A673 (cell line): ENCODE data around the gene ROM1. TPM values are rescaled to one million over a fixed set of nuclear protein-coding genes. Genes with fewer than 3 reads are reported as not detected.

ENCODE experiments used
- BruUV-seq: library from RNA; stranded (reverse); fragments of 400-500 nt; replicated peaks from 2 replicates; lab custom pipeline; 2021; lab: Mats Ljungman, UMichigan
- CTCF ChIA-PET: fragments of 300-600 bp; sonication (Branson Sonifier 250); formaldehyde crosslinking; loops from one replicate; lab custom pipeline; 2022; ENCODE audit warnings: antibody characterized with exemption; lab: Charles Lee
- POLR2A ChIA-PET: fragments of 300-600 bp; sonication (Branson Sonifier 250); formaldehyde crosslinking; loops from one replicate; lab custom pipeline; 2022; ENCODE audit warnings: antibody characterized with exemption; ENCODE audit not compliant: low non-redundant PET; lab: Charles Lee
- DNase-seq: peaks from one replicate; pipeline ENCODE4 v3.0.0-alpha.2; 2015; ENCODE audit warnings: low spot score
- H3K27ac ChIP-seq: fragments of 200-600 bp; sonication (generic); 2 replicates; pipeline ENCODE4 v1.5.1; 2016; ENCODE audit warnings: mixed run types, low read depth, mild to moderate bottlenecking, mixed read lengths, antibody characterized with exemption, low read length; ENCODE audit not compliant: poor library complexity, severe bottlenecking
- H3K27me3 ChIP-seq: fragments of 200-600 bp; sonication (generic); replicated peaks from 2 replicates; pipeline ENCODE4 v1.6.1; 2017; ENCODE audit warnings: mixed run types, low read depth, mild to moderate bottlenecking, mixed read lengths, antibody characterized with exemption, low read length; ENCODE audit not compliant: insufficient read depth, poor library complexity
- H3K36me3 ChIP-seq: fragments of 200-600 bp; sonication (generic); 2 replicates; pipeline ENCODE4 v1.6.1; 2016; ENCODE audit warnings: mixed run types, mild to moderate bottlenecking, mixed read lengths, antibody characterized with exemption, low read length; ENCODE audit not compliant: insufficient read depth, poor library complexity, severe bottlenecking
- H3K4me1 ChIP-seq: fragments of 200-600 bp; sonication (generic); 2 replicates; pipeline ENCODE4 v1.6.1; 2017; ENCODE audit warnings: mixed run types, mild to moderate bottlenecking, mixed read lengths, antibody characterized with exemption, low read length; ENCODE audit not compliant: insufficient read depth, poor library complexity, severe bottlenecking
- H3K4me3 ChIP-seq: fragments of 200-600 bp; sonication (generic); 2 replicates; pipeline ENCODE4 v1.5.1; 2016; ENCODE audit warnings: low read depth, mixed run types, mild to moderate bottlenecking, mixed read lengths, low read length; ENCODE audit not compliant: poor library complexity, severe bottlenecking
- H3K9me3 ChIP-seq: fragments of 200-600 bp; sonication (generic); 2 replicates; pipeline ENCODE4 v1.6.1; 2016; ENCODE audit warnings: mixed run types, low read depth, mild to moderate bottlenecking, mixed read lengths, antibody characterized with exemption, low read length; ENCODE audit not compliant: poor library complexity, severe bottlenecking
- EZH2 ChIP-seq: fragments of 200-600 bp; sonication (generic); IDR thresholded peaks from 2 replicates; pipeline ENCODE4 v1.6.1; 2017; ENCODE audit warnings: borderline replicate concordance, low read depth, mild to moderate bottlenecking, mixed read lengths, antibody characterized with exemption, low read length; ENCODE audit not compliant: poor library complexity, severe bottlenecking
- intact Hi-C: fragments of 100-400 bp; cut with micrococcal nuclease; formaldehyde crosslinking; loops from one replicate; pipeline ENCODE4 v1.10.0; 2022; ENCODE audit not compliant: unreplicated experiment
- microRNA-seq: library from miRNA; unstranded; fragments of <30 nt; microRNA quantifications from one replicate; pipeline ENCODE4 v1.2.0, GENCODE V29; 2021
- total RNA-seq: library from RNA; stranded (reverse); gene quantifications from 2 replicates; pipeline ENCODE4 v1.2.3, GENCODE V29; 2021
- TF ChIP-seq, protein P1 (sequence below): fragments of 300-800, 200-600 bp; sonication (generic); conservative IDR thresholded peaks from 2 replicates; pipeline ENCODE4 v1.5.1; 2017; ENCODE audit warnings: low read depth, mild to moderate bottlenecking, antibody characterized with exemption, low read length, moderate library complexity, mixed read lengths

The ROM1 gene
- total RNA-seq, 1 experiment from 2014 or later: 1.1 TPM

- BruUV-seq: TSS peak; percentile 56
These were observed 51.5 kb downstream of the ROM1 start for GRCh38 chr11:62664405-62665074.

More at GRCh38 chr11:62664405-62665074, 51.5 kb downstream of the ROM1 start:
- peak overlapping the region; percentile 88 for H3K27ac ChIP-seq
- peak overlapping the region; percentile 91 for H3K4me3 ChIP-seq
- ChIA-PET POLR2A (interaction anchor here (0.5 to 1.8 kb wide), 14 partner anchors 8 to 257 kb away, joined by 3 to 17 read pairs (median 5); partner anchors contain the start of genes EEF1G, HNRNPUL2, INTS5 and TUT1), CTCF (interaction anchor here (0.5 to 1.1 kb wide), 2 partner anchors 24 to 270 kb away, joined by 3 to 8 read pairs; no protein-coding TSS in a partner anchor)
- H3K36me3 ChIP-seq: peaks cover 44% of the 10 kb centered on the region
- H3K4me1 ChIP-seq: peaks cover 15% of the 10 kb centered on the region
- TF ChIP-seq, protein P1, sequence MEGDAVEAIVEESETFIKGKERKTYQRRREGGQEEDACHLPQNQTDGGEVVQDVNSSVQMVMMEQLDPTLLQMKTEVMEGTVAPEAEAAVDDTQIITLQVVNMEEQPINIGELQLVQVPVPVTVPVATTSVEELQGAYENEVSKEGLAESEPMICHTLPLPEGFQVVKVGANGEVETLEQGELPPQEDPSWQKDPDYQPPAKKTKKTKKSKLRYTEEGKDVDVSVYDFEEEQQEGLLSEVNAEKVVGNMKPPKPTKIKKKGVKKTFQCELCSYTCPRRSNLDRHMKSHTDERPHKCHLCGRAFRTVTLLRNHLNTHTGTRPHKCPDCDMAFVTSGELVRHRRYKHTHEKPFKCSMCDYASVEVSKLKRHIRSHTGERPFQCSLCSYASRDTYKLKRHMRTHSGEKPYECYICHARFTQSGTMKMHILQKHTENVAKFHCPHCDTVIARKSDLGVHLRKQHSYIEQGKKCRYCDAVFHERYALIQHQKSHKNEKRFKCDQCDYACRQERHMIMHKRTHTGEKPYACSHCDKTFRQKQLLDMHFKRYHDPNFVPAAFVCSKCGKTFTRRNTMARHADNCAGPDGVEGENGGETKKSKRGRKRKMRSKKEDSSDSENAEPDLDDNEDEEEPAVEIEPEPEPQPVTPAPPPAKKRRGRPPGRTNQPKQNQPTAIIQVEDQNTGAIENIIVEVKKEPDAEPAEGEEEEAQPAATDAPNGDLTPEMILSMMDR: no peak
- no peak for TF ChIP-seq EZH2
- DNase-seq: peak; percentile 83
- no peaks in the 10 kb centered on the region for H3K9me3 ChIP-seq
- H3K27me3 ChIP-seq: no peaks in the 10 kb centered on the region
- intact Hi-C loops: loop anchor here (1.0 kb wide), 1 partner anchor 15 kb away; the partner anchor contains the start of gene UBXN1

Small RNA genes within 50 kb of the gene (microRNA-seq; reads per million reads assigned to microRNA genes)
- gene MIR6747: 1.3 reads per million

Other genes with a start within 250 kb of the ROM1 start
- not detected in 2 replicates for gene SCGB1A1, start 194.2 kb upstream of the ROM1 start, total RNA-seq
- 71.7 and 73.0 TPM in 2 replicates for gene AHNAK, start 66.5 kb upstream of the ROM1 start, total RNA-seq
- 1,804 and 1,817 TPM in 2 replicates for gene EEF1G, start 39.4 kb upstream of the ROM1 start, total RNA-seq
- 27.3 and 27.6 TPM in 2 replicates for gene TUT1, start 21.7 kb upstream of the ROM1 start, total RNA-seq
- 241 and 243 TPM in 2 replicates for gene MTA2, start 11.4 kb upstream of the ROM1 start, total RNA-seq
- gene EML3, start 482 bp upstream of the ROM1 start, total RNA-seq: 21.3 and 30.4 TPM in 2 replicates
- 64.7 and 68.2 TPM in 2 replicates for gene B3GAT3, start 8.7 kb downstream of the ROM1 start, total RNA-seq
- gene GANAB, start 33.4 kb downstream of the ROM1 start, total RNA-seq: 475 and 489 TPM in 2 replicates
- 29.3 and 30.0 TPM in 2 replicates for gene INTS5, start 40.0 kb downstream of the ROM1 start, total RNA-seq
- gene C11orf98, start 52.0 kb downstream of the ROM1 start, total RNA-seq: 124 and 141 TPM in 2 replicates
- 59.7 and 68.8 TPM in 2 replicates for gene CSKMT, start 52.1 kb downstream of the ROM1 start, total RNA-seq
- 28.0 and 29.0 TPM in 2 replicates for gene UQCC3, start 58.4 kb downstream of the ROM1 start, total RNA-seq
- 7.1 and 7.8 TPM in 2 replicates for gene LBHD1, start 59.0 kb downstream of the ROM1 start, total RNA-seq
- gene UBXN1, start 65.8 kb downstream of the ROM1 start, total RNA-seq: 143 and 147 TPM in 2 replicates
- gene LRRN4CL, start 76.3 kb downstream of the ROM1 start, total RNA-seq: 0.37 and 0.52 TPM in 2 replicates
- gene BSCL2, start 94.2 kb downstream of the ROM1 start, total RNA-seq: 123 and 132 TPM in 2 replicates
- gene GNG3, start 94.4 kb downstream of the ROM1 start, total RNA-seq: 0.45 and 0.72 TPM in 2 replicates
- 104 and 105 TPM in 2 replicates for gene HNRNPUL2, start 114.2 kb downstream of the ROM1 start, total RNA-seq
- gene TTC9C, start 115.2 kb downstream of the ROM1 start, total RNA-seq: 66.5 and 66.8 TPM in 2 replicates
- gene ZBTB3, start 140.9 kb downstream of the ROM1 start, total RNA-seq: 12.0 and 13.1 TPM in 2 replicates
- gene POLR2G, start 148.3 kb downstream of the ROM1 start, total RNA-seq: 159 and 166 TPM in 2 replicates
- gene TAF6L, start 158.1 kb downstream of the ROM1 start, total RNA-seq: 70.0 and 70.9 TPM in 2 replicates
- 46.6 and 52.1 TPM in 2 replicates for gene TMEM179B, start 174.1 kb downstream of the ROM1 start, total RNA-seq
- gene TMEM223, start 178.7 kb downstream of the ROM1 start, total RNA-seq: 23.4 and 29.3 TPM in 2 replicates
- gene NXF1, start 192.2 kb downstream of the ROM1 start, total RNA-seq: 78.8 and 82.0 TPM in 2 replicates
- gene STX5, start 218.8 kb downstream of the ROM1 start, total RNA-seq: 29.2 and 38.1 TPM in 2 replicates
- 0.77 TPM in 1 of 2 replicates, not detected in the other for gene TEX54, start 219.6 kb downstream of the ROM1 start, total RNA-seq
- gene WDR74, start 226.3 kb downstream of the ROM1 start, total RNA-seq: 147 and 155 TPM in 2 replicates